ENCODE results near the gene TOP3B. TPM values are rescaled to one million over a fixed set of nuclear protein-coding genes. Genes with fewer than 3 reads are reported as not detected.

TOP3B gene
- total RNA-seq, 6 experiments from 2014 or later, result 13.8 to 17.1 (median 15.2) TPM

DNA sequence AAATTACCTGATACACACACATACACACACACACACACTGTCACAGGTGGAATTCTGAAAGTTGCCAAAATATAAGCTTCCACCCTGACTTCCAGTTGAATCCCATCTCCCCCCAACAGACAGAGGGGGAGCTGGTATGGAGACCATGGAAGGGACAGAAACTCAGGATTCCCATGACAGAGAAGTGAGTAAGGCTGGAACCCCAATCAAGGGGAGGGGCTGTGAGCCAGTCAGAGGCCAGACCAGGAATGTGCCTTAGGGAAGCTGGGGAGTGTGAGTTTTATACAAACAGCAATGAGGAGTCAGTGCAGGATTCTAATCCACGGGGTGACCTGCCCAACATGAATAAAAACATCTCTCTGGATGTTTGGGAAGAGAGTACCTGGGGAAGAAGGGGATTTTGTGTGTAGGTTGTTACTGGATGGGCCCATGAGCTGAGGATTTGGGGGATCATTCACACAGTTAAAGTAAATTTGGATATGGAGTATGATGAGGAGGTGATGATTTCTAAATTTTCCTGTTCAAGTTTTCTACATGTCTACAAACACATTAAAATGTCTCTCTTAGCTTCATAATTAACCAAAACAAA is 38.7 kb upstream of the TOP3B start:
- Mint-ChIP-seq H3K4me1 (ENCODE audit: low read depth) (peaks cover 7% of the 10 kb centered on the region; the same call in 1 of the 2 replicates), H3K27me3 (ENCODE audit: insufficient read depth) (peaks cover 29% of the 10 kb centered on the region), H3K9me3 (no peaks in the 10 kb centered on the region), H3K27ac (no peak overlapping the region; the same call in 1 of the 2 replicates), H3K36me3 (ENCODE audit: low read depth) (no peaks in the 10 kb centered on the region), H3K4me3 (no peak overlapping the region)
- TF ChIP-seq, protein P1, sequence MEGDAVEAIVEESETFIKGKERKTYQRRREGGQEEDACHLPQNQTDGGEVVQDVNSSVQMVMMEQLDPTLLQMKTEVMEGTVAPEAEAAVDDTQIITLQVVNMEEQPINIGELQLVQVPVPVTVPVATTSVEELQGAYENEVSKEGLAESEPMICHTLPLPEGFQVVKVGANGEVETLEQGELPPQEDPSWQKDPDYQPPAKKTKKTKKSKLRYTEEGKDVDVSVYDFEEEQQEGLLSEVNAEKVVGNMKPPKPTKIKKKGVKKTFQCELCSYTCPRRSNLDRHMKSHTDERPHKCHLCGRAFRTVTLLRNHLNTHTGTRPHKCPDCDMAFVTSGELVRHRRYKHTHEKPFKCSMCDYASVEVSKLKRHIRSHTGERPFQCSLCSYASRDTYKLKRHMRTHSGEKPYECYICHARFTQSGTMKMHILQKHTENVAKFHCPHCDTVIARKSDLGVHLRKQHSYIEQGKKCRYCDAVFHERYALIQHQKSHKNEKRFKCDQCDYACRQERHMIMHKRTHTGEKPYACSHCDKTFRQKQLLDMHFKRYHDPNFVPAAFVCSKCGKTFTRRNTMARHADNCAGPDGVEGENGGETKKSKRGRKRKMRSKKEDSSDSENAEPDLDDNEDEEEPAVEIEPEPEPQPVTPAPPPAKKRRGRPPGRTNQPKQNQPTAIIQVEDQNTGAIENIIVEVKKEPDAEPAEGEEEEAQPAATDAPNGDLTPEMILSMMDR (IDR thresholded peaks at IDR 0.05), result no peak
- peak; percentile 18 for DNase-seq

- Mint-ChIP-seq H3K27ac (no peak overlapping the region), H3K36me3 (ENCODE audit: low read depth) (no peaks in the 10 kb centered on the region), H3K9me3 (no peaks in the 10 kb centered on the region), H3K4me3 (no peak overlapping the region), H3K4me1 (ENCODE audit: low read depth) (peaks cover 7% of the 10 kb centered on the region; the same call in 1 of the 2 replicates), H3K27me3 (ENCODE audit: insufficient read depth) (peaks cover 26% of the 10 kb centered on the region)
- TF ChIP-seq, protein P1 (IDR thresholded peaks at IDR 0.05), result no peak
- DNase-seq, result no peak
These were observed 37.9 kb upstream of the TOP3B start for GRCh38 chr22:22020425-22020852.

GRCh38 chr22:22019659-22020424 is 37.3 kb upstream of the TOP3B start:
- Mint-ChIP-seq H3K36me3 (ENCODE audit: low read depth) (no peaks in the 10 kb centered on the region), H3K9me3 (no peaks in the 10 kb centered on the region), H3K4me3 (no peak overlapping the region), H3K4me1 (ENCODE audit: low read depth) (peaks cover 7% of the 10 kb centered on the region; the same call in 1 of the 2 replicates), H3K27ac (no peak overlapping the region), H3K27me3 (ENCODE audit: insufficient read depth) (peaks cover 26% of the 10 kb centered on the region)
- no peak for DNase-seq
- TF ChIP-seq, protein P1 (IDR thresholded peaks at IDR 0.05), result no peak

GRCh38 chr22:22018825-22019658 is 36.5 kb upstream of the TOP3B start:
- TF ChIP-seq, protein P1 (IDR thresholded peaks at IDR 0.05), result no peak
- peaks cover 7% of the 10 kb centered on the region; the same call in 1 of the 2 replicates for H3K4me1 Mint-ChIP-seq (ENCODE audit: low read depth)

DNA sequence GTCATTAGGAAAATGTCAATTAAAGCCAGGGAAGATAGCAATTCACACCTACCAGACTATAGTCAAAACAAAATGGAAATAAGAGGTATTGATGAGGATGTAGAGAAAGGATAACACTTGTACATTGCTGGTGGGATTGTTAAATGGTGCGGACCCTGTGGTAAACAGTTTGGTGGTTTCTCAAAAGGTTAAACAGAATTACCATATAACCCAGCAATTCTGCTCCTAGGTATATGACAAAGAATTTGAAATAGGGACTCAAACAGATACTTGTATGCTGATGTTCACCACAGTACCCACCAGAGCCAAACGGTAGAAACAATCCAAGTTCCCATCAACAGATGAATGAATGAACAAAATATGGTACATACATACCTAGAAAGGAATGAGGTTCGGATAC is 33.0 kb upstream of the TOP3B start:
- H3K27ac Mint-ChIP-seq, result no peak overlapping the region
- no peak overlapping the region for H3K4me3 Mint-ChIP-seq
- TF ChIP-seq, protein P1 (IDR thresholded peaks at IDR 0.05), result no peak
- peaks cover 25% of the 10 kb centered on the region for H3K27me3 Mint-ChIP-seq (ENCODE audit: insufficient read depth)
- H3K36me3 Mint-ChIP-seq (ENCODE audit: low read depth), result no peaks in the 10 kb centered on the region
- H3K4me1 Mint-ChIP-seq (ENCODE audit: low read depth), result no peaks in the 10 kb centered on the region
- no peaks in the 10 kb centered on the region; the same call in 1 of the 2 replicates for H3K9me3 Mint-ChIP-seq
- no peak for DNase-seq

More at GRCh38 chr22:22018825-22019658, 36.5 kb upstream of the TOP3B start:
- DNase-seq, result no peak
- Mint-ChIP-seq H3K27ac (no peak overlapping the region), H3K4me3 (no peak overlapping the region), H3K9me3 (no peaks in the 10 kb centered on the region), H3K27me3 (ENCODE audit: insufficient read depth) (peaks cover 26% of the 10 kb centered on the region), H3K36me3 (ENCODE audit: low read depth) (no peaks in the 10 kb centered on the region)
